Stimulated activated CD8-positive, alpha-beta memory T cell treated with anti-CD3 and anti-CD28 coated beads, Interleukin-4, amount 100 ng/mL, for 4 hours (primary cell): ENCODE data around the gene ALG1L2.
"Not testable (repeated sequence)": the region's sequence is repeated elsewhere in the genome, so short reads cannot be mapped to it uniquely, and the experiment has no call there.

ENCODE experiments used
- DNase-seq, 2 donors: peaks; one replicate each; pipeline ENCODE4 v3.0.0-alpha.2; 2020; ENCODE audit warnings: low read depth in 2 of 2, low spot score in 1 of 2

Gene ALG1L2

DNA sequence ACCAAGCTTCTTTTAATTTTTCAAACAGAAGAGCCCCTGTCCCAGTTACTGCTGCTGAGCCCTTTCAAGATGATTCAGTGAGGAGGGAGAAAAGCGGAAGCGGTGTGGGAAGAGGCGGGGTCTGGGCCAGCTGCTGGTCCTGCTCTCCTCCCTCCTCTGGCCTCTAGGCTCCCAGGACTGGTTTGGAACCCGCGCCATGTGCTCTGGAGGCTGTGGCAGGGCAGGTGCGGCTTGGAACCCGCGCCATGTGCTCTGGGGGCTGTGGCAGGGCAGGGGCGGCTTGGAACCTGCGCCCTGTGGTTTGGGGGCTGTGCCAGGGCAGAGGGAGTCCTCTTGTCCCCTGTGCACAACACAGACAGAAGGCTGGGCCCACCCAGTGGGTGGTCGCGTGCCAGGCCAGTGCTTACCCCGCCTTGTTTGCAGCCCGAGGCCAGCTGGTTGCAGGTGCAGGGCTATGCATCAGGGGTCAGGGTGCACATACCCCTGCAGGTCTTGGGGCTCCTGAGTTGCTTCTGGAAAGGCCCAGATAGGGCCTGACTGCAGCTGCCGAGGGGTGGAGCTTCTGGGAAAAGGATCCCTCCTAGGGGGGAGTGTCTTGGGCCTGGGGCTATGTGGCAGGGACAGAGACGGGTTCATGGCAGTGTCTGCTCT is 12.2 kb downstream of the ALG1L2 start:
- no peak for DNase-seq

DNA sequence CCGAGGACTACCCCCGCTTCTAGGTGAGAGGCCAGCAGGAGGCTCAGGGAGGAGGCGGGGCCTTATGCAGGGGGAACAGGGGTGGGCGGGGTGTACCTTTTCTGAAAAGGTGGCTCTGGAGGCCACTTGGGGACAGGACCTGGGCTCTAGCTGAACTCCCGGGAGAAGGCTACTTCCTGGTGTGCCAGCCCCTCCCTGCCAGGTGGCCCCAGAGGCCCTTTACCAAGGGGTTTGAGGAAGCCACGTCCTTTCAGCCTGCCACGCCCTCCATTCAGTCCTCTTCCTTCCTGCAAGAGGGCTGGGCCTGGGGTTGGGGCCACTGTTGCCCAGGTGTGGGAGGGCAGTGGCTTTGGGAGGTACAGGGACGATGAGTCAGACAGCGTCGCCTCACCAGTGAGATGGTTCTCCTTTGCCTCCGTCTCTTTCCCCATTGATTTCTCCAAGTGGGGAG is 12.9 kb downstream of the ALG1L2 start:
- DNase-seq: not testable (repeated sequence)

DNA sequence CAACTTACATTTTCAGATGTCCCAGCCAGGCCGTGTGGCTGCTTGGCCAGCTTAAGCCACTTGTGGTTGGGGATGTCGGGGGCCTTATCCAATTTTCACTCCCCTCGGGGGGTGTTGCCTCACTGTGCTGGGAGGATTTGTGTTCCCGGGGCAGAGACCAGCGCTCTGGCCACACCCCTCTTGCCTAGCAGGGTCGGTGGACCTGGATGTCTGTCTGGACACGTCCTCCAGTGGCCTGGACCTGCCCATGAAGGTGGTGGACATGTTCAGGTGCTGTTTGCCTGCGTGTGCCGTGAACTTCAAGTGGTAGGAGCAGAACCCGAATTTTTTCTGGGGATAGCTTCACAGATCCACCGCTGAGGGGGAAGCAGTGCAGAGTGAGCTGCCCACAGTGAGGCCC is 14.2 kb downstream of the ALG1L2 start:
- DNase-seq: not testable (repeated sequence)

DNA sequence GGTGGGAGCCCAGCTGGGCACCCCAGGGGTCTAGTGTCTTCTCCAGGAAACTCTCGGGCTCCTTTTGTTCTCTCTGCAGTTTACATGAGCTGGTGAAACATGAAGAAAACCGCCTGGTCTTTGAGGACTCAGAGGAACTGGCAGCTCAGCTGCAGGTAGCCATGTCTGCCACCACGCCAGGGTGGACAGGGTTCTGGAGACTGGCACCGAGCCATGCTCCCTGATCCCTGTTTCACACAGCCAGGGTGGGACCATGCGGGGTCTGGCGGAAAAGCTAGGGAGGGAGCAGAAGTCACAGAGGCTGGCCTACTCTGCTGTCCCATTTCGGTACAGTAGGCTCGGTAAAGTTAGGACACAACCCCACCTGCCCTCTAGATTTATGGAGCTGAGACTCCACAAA is 15.5 kb downstream of the ALG1L2 start:
- DNase-seq: not testable (repeated sequence)

DNA sequence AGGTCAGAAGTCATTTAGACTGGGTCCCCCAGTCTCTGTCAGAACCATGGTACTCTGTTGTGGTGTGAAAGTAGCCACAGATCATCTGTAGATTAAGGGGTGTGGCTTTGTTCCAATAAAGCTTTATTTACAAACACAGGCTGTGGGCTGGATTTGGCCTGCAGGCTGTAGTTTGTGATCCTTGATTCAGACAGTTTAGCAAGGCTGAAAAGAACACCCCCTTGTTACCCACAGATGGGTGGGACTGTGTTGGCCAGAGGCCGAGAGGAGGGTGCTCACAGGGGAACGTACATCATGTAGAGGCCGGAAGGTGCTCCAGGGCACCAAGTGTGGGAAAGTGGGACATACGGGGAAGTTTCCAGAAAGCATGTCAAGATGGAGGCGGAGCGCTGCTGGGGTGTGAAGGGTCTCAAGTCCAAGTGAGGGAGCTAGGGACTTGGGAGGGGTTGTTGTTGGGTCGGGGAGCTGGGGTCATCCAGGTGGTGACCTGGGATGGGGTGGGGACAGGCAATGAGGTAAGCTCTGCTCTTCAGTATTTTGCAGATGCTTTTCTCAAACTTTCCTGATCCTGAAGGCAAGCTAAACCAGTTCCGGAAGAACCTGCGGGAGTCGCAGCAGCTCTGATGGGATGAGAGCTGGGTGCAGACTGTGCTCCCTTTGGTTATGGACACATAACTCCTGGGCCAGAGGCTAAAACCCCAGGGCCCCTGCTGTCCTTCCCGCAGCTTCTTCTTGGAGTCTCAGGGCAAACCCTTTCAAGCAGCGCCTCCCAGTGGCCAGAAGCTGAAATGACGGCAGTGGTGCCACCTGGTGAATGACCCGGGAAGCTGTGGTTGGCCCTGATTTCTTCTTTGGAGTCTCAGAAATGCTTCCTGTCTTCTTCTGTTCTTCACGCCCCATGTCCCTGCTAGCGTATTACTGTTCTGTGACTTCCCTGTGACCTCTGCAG is 16.3 kb downstream of the ALG1L2 start:
- not testable (repeated sequence) for DNase-seq

DNA sequence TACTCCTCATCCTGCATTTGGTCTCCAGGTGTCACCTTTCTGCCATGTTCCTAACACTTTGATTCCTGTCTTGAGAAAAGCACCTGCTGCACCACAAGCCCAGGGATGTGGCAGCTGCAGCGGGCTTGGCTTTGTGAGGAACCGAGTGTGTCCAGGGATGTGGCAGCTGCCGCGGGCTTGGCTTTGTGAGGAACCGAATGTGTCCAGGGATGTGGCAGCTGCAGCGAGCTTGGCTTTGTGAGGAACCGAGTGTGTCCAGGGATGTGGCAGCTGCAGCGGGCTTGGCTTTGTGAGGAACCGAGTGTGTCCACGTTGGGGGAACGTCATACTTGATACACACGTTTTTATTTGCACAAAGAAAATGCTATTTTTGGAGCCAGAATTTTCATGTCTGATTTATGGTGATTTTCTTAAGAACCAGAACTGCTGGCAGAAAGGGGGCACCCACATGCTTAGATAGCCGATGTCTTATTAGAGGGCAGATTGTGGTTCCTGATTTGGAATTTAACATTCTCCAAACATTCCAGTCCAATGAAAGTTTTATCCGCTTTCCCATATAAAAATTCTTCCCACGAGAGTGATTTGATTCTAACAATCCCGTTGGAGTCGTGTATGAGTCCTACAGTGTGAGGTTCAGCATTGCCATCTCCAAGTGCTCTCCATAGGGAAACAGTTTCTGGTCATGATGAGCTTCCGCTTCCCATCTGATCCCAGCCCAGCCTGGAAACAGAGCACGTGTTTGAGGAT is 17.2 kb downstream of the ALG1L2 start:
- DNase-seq: not testable (repeated sequence)

DNA sequence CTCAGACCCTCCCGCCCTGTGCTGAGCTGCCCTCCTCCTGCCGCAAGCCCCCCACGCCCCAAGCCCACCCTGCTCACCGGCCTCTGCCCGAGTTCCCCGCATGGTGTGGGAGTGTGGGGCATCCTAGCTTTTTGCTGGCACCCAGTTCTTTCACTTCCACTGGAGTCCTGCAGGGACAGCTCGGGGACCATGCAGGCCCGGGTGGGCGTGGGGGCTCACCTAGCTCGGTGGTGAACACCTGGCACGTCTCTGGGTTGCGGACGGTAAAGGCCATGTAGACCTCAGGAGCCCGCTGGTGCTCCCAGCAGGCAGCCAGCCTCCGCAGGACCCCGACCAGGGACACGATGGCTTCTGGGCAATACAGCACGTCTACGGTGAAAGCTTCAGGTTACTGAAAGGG is 20.9 kb downstream of the ALG1L2 start:
- not testable (repeated sequence) for DNase-seq

DNA sequence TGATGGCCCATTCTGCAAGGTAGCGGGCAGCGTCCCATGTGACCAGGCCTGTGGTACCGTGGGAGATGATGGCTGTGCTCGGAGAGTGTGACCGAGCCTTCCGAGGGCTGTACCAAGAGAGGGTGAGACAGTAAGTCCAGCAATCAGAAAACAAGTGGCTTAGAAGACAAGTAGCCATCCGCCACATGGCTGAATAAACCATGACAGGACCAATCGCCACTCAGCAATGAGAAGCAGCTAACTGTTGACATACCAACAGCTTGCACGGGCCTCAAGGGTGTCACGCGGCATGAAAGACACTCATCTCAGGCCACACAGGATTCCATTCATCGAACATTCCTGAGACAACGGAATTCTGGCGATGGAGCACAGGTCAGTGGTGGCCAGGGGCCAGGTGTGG is 22.6 kb downstream of the ALG1L2 start:
- not testable (repeated sequence) for DNase-seq

DNA sequence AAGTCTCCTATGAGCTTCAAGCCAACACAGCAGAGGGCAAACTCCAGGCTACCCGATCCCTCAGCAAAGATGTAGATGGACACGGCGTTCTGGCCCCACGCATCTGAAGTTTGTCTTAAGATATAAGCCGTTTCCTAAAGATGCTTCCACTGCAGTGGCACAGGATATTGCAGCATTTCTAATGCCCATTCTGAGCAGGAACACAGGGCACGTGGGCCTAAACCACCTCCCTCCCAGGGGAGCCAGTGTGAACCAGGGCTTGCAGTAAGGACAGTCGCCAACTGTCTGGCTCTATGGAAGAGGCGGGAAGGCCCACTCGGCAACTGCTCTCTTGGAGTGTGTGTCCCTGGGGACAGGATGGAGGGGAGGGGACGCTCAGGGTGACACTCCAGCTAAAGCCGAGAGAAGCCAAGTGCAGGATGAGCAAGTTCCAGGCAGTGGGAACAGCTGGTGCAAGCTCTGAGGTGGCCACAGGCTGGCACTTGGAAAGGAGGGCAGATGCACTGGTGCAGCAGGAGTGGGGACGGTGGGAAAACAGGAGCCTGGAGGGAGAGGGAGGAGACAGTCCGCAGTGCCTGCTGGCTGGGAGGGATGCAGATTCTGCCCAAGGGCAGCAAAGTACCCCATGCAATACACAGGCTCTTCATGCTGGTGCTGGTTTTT is 25.8 kb downstream of the ALG1L2 start:
- DNase-seq: not testable (repeated sequence)

DNA sequence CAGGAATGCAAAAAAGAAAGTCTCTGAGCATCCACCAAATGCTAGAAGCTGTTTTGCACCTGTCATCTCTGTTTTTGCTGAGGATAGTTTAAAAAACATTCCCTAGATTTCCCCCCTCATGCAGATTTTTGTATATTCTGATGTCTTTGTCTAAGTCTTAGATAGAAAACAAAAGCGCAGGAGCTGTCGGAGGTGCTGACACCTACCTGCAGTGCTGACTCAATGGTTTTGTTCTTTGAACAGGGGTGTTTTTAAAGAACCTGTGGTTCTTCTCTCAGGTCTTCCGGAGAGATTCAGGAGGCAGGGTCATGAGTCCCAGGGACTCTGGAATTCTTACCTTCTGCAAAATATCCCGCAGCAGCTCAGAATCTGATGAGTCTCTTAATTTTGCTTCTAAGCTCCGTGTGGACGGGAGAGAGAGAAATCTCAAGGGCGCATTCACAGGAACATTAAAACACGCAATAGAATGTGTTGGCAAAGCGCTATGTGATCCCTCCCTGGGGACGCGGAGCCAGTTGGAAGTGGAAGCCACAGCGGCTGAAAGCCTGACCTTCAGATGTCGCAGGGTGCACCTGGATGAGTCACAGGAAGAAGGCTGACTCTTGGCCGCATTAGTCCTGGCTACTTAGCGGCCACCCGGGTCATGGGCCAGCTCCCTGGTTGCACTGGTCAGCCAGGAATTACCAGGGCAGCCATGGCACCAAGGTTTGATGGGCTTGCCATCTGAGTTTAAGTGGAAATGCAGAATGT is 27.4 kb downstream of the ALG1L2 start:
- not testable (repeated sequence) for DNase-seq

DNA sequence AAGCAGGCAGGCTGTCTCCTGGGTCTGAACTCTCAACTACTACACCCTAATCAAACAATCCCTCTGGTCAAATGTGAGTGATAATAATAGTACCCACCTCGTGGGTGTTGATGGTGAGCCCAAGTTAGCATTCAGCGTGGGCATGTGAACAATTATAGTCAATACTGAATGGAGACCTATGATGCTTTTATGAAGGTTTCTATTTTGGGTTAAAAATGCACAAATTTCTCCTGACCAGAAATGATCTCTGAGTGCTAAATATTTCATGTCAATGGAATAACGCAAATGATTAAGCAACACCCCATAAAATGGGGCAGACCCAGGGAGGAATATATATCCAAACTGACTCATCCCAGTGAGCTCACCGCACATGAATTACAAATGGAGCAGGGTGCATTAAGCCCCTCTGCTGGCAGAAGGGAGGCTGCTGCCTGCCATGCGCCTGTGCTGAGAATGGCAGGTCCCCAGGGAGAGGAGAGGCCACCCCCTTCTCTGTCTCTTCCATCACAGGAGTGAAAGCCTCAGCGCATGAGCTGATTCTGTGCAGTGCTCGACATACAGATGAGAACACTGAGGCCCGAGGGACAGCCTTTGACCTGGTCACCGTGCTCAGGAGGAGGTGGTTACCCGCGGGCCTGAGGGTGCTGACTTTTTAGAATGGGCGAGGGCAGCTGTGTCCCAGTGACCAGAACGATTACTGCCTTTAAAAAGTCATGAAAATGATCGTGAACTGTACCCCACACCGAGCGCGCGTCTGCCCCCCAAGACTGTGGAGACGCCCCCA is 28.9 kb downstream of the ALG1L2 start:
- not testable (repeated sequence) for DNase-seq

DNA sequence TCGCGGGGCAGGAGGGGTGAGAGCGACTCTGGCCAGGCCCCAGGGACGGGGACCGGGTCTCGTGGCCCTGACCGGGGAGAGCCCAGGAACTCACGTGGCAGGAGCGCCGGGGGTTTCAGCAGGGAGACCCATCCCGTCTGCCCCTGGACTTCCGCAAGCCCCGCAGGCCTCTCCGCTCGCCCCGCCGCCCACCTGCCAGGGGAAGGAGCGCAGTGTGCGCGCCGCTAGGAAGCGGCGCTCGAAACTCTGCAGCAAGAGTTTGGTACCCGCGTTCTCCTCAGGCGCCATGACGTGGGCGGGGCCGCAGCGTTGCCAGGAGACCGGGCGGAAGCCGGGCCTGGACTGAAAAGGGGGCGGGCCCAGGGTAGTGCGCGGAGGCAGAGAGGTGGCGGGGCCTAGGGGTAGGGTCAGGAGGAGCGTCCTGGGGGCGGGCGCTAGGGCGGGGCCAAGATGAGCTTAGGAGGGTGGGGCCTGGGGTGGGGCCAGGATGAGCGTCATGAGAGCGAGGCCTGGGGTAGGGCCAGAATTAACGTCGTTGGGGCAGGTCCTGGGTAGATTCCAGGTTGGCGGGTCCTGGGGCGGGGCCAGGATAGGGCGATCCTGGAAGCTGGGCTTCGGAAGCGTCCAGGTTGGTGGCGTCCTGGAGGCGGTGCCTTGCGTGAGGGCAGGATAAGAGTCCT is 29.7 kb downstream of the ALG1L2 start:
- peak; percentile 98 for DNase-seq

DNA sequence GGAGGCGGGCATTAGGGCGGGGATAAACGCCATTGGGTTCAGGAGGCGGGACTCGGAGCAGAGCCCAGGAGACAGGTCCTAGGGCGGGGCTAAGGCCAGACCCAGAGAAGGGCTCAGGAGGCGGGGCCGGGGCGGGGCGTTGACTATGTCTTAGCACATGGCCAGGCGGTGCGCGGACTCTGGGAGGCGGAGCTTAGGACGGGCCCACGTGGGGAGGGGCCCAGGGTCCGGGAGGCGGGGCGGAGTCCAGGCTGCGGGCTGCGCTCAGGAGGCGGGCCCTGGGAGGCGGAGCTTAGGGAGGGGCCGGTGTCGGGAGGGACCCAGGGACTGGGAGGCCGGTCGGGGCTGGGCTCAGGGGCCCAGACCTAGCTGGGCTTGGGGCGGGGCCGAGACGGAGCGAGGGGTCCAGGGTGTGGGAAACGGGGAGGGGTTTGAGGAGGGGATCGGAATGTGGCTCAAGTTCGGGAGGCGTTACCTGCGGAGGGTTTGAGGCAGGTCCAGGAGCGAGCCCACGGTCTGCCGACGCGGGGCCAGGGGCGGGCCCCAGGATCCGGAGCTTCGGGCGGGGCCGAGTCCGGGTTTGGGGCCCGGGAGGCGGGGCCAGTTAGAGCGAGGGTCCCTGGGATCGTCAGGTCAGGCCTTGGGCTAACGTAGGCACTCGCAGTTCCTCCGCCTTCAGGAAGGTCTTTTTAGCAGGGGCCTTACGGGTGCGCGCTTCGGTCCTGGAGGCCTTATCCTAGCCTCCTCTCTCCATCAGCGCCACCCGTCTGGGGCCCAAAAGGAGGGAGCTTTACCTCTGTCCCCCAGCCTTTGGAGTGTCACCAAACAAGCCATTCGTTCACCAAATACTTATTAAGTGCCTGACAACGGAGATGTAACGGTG is 30.5 kb downstream of the ALG1L2 start:
- DNase-seq: peak; percentile 100

DNA sequence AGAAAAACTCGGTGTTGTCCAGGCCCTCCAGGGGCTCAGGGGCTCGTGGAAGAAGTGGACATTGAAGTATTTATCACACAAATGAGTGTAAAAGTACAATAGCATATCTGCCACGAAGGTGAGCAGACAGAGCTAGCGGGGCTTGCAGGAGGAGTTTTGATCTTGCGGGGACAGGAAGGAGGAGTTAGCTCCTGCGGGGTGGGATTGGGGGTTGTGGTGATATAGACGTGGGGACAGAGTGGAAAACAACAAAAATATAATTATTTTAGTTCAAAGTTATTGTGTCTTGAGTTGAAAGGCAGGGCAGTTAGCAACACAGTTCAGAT is 31.1 kb downstream of the ALG1L2 start:
- DNase-seq: not testable (repeated sequence)

DNA sequence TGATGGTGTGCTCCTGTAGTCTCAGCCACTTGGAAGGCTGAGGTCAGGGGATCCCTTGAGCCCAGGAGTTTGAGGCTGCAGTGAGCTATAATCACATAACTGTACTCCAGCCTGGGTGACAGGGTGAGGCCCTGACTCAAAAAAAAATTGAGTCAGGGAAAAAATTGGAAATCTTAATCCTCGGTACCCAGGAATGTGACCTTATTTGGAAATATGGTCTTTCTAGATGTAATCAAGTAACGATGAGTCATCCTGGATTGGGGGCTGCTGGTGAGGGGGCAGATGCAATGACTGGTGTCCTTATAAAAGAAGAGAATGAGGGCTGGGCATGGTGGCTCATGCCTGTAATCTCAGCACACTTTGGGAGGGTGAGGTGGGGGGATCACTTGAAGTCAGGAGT is 33.8 kb downstream of the ALG1L2 start:
- not testable (repeated sequence) for DNase-seq

DNA sequence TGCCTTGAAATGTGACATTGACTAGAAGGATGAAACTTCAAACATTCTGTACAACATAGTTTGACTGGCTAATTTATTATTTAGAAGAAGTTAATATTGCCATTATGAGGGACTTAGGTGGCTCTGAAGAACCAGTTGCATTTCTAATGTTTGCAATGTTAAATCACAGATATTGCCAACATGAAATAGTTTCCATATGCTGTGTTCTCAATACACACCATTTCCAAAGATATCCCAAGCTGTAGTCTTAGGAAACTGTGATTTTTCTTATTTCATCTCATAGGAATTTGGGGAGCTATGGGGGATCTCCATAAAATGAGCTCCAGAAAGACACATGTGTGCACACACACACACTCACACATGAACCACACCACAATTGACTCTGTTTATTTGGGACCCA is 36.3 kb downstream of the ALG1L2 start:
- DNase-seq: no peak

DNA sequence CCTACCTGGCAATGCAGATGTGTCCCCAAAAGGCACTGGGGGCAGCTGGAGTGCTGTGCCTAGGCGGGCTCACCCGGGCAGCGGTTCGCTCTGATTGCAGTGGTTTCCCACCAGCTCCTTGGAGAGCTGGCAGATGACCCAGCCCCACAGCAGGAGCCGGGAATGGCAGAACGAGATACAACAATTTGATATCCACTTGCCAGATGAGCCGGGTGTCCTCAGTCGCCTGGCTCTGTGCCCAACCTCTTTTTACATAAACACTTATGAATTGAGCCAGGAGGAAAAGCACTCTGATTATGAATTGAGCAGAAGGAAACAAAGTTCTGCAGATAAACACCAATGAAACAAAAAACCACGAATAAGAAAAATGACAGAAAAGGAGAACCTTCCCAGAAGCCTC is 38.2 kb downstream of the ALG1L2 start:
- not testable (repeated sequence) for DNase-seq

DNA sequence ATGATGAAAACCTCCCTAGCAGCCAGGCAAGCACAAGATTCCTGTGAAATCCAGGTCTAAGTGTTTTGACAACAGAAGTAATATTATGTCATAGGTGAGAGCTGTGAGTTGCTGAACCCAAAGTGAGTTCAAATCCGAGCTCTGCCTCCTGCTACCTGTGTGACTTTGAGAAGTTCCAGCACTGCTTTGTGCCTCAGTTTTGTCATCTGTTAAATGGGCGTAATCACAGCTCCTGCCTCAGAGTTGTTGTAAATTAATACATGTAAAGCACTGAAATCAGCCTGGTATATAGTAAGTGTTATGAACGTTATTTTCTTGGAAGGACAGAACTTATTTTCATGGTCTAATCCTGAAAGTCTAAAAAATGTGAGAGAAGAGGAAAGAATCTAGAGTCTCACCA is 38.7 kb downstream of the ALG1L2 start:
- not testable (repeated sequence) for DNase-seq
